HepG2 (cell line): ENCODE measurements around the gene RASSF8. TPM values are rescaled to one million over a fixed set of nuclear protein-coding genes. Genes with fewer than 3 reads are reported as not detected.

Source experiments
- ATAC-seq: fragments of 200-7000 bp; cut with Tn5 transposase; 3 replicates; pipeline ENCODE4 v1.9.1; 2020; ENCODE audit warnings: mild to moderate bottlenecking, moderate library complexity
- BruUV-seq: library from RNA; stranded (reverse); fragments of 400-500 nt; replicated peaks from 2 replicates; lab custom pipeline; 2021; lab: Mats Ljungman, UMichigan
- CTCF ChIA-PET: fragments of 300-600 bp; formaldehyde crosslinking; extraction: SDS; loops from one replicate; lab custom pipeline; 2021; ENCODE audit warnings: low total read pairs, inconsistent platforms, low intra/inter-chr PET ratio; lab: Yijun Ruan, JAX
- POLR2A ChIA-PET: fragments of 350-600 bp; sonication (Branson Sonifier 250); formaldehyde crosslinking; loops from one replicate; lab custom pipeline; 2020; ENCODE audit warnings: antibody characterized with exemption, inconsistent platforms; lab: Yijun Ruan, JAX
- DNase-seq: peaks from one replicate; pipeline ENCODE4 v3.0.0-alpha.2; 2015; ENCODE audit warnings: low spot score
- FAIRE-seq: peaks from 3 replicates; lab custom pipeline; 2011; peaks lifted over from hg19 to GRCh38; lab: Jason Lieb, UNC
- H2AFZ ChIP-seq: one replicate; pipeline ENCODE4 v1.6.1; 2011; ENCODE audit warnings: low read length, inconsistent platforms
- H3K27ac ChIP-seq: fragments of 300-600 bp; 3 replicates; pipeline ENCODE4 v1.8.0; 2011; ENCODE audit warnings: mixed run types, mild to moderate bottlenecking, mixed read lengths, low read length, inconsistent platforms; ENCODE audit not compliant: insufficient read depth; ENCODE audit errors: extremely low read length
- H3K27me3 ChIP-seq, 2 experiments: fragments of 200-600 bp in 1 of 2; 2 replicates in 1 of 2; 3 replicates in 1 of 2; pipeline versions ENCODE4 v1.6.0 to v1.8.0; 2011; ENCODE audit warnings: low read length in 2 of 2, mild to moderate bottlenecking in 2 of 2, moderate library complexity in 2 of 2, inconsistent platforms in 1 of 2; ENCODE audit not compliant: insufficient read depth in 2 of 2, control insufficient read depth in 1 of 2
- H3K36me3 ChIP-seq, 2 experiments: fragments of 200-600 bp in 1 of 2; replicated peaks in 1 of 2; 2 replicates in 1 of 2; 3 replicates in 1 of 2; pipeline versions ENCODE4 v1.5.1 to v1.8.0; 2011; ENCODE audit warnings: low read length in 2 of 2, inconsistent platforms in 1 of 2; ENCODE audit not compliant: insufficient read depth in 2 of 2, control insufficient read depth in 1 of 2
- H3K4me1 ChIP-seq: 2 replicates; pipeline ENCODE4 v1.5.1; 2012; ENCODE audit warnings: low read length, inconsistent platforms; ENCODE audit not compliant: insufficient read depth
- H3K4me2 ChIP-seq: 2 replicates; pipeline ENCODE4 v1.6.0; 2011; ENCODE audit warnings: low read depth, low read length, inconsistent platforms
- H3K4me3 ChIP-seq, 3 experiments: fragments of 200-600 bp in 1 of 3; sonication (generic), shearing (Covaris generic) in 1 of 3; replicated peaks in 1 of 3; 2 replicates each; pipeline ENCODE4 v1.5.1; 2011 to 2016; ENCODE audit warnings: low read length in 3 of 3, inconsistent platforms in 2 of 3, low read depth in 2 of 3, mild to moderate bottlenecking in 2 of 3, control low read depth in 1 of 3, mixed read lengths in 1 of 3; ENCODE audit not compliant: insufficient read depth in 1 of 3
- H3K79me2 ChIP-seq: one replicate; pipeline ENCODE4 v1.6.1; 2011; ENCODE audit warnings: low read length, inconsistent platforms; ENCODE audit not compliant: insufficient read depth
- H3K9ac ChIP-seq: 2 replicates; pipeline ENCODE4 v1.6.0; 2011; ENCODE audit warnings: mild to moderate bottlenecking, low read depth, low read length, inconsistent platforms; ENCODE audit not compliant: insufficient read depth
- H3K9me3 ChIP-seq: 2 replicates; pipeline ENCODE4 v1.5.1; 2012; ENCODE audit warnings: mild to moderate bottlenecking, low read length
- H4K20me1 ChIP-seq: 2 replicates; pipeline ENCODE4 v1.6.0; 2011; ENCODE audit warnings: inconsistent platforms, mild to moderate bottlenecking, low read length, moderate library complexity; ENCODE audit not compliant: insufficient read depth
- DBP ChIP-seq: sonication (generic); formaldehyde crosslinking; IDR thresholded peaks from 2 replicates; pipeline ENCODE4 v1.4.0; 2020; ENCODE audit warnings: missing genetic modification reagents; ENCODE audit errors: not compliant biosample characterization
- HOXA5 ChIP-seq: sonication (generic); formaldehyde crosslinking; IDR thresholded peaks from 2 replicates; pipeline ENCODE4 v1.4.0; 2020; ENCODE audit warnings: missing genetic modification reagents
- MED1 ChIP-seq: sonication (generic); formaldehyde crosslinking; IDR thresholded peaks from 2 replicates; pipeline ENCODE4 v1.4.0; 2020; ENCODE audit warnings: missing genetic modification reagents
- MYPOP ChIP-seq: sonication (generic); formaldehyde crosslinking; IDR thresholded peaks from 2 replicates; pipeline ENCODE4 v1.8.1; 2023; ENCODE audit warnings: mild to moderate bottlenecking, moderate library complexity, missing genetic modification reagents
- NAIF1 ChIP-seq: sonication (generic); formaldehyde crosslinking; IDR thresholded peaks from 2 replicates; pipeline ENCODE4 v1.5.0; 2020; ENCODE audit warnings: mild to moderate bottlenecking, missing genetic modification reagents, borderline replicate concordance
- POLR2AphosphoS5 ChIP-seq: IDR thresholded peaks from 2 replicates; pipeline ENCODE4 v1.6.1; 2012; ENCODE audit warnings: low read depth, low read length
- RNF2 ChIP-seq: fragments of 450-650 bp; conservative IDR thresholded peaks from 2 replicates; pipeline ENCODE4 v1.6.1; 2016; ENCODE audit warnings: low read depth
- THRA ChIP-seq: sonication (generic); formaldehyde crosslinking; IDR thresholded peaks from 2 replicates; pipeline ENCODE4 v1.4.0; 2020; ENCODE audit warnings: missing genetic modification reagents, borderline replicate concordance
- ZBTB14 ChIP-seq: sonication (generic); formaldehyde crosslinking; IDR thresholded peaks from 2 replicates; pipeline ENCODE4 v1.4.0; 2020; ENCODE audit warnings: missing genetic modification reagents
- ZNF225 ChIP-seq: sonication (generic); formaldehyde crosslinking; IDR thresholded peaks from 2 replicates; pipeline ENCODE4 v1.4.0; 2020; ENCODE audit warnings: mild to moderate bottlenecking, missing genetic modification reagents
- ZNF33B ChIP-seq: sonication (generic); formaldehyde crosslinking; IDR thresholded peaks from 2 replicates; pipeline ENCODE4 v1.5.1; 2020; ENCODE audit warnings: mild to moderate bottlenecking, missing genetic modification reagents
- ZNF615 ChIP-seq: sonication (generic); formaldehyde crosslinking; IDR thresholded peaks from 2 replicates; pipeline ENCODE4 v1.5.0; 2020; ENCODE audit warnings: mild to moderate bottlenecking, missing genetic modification reagents, borderline replicate concordance
- ZNF75D ChIP-seq: sonication (generic); formaldehyde crosslinking; IDR thresholded peaks from 2 replicates; pipeline ENCODE4 v1.8.1; 2023; ENCODE audit warnings: missing genetic modification reagents, mild to moderate bottlenecking, borderline replicate concordance
- WGBS: methylation state at CpG from one replicate; pipeline ENCODE4 v1.1.6; 2017; ENCODE audit warnings: low lambda C conversion rate; 5-methylcytosine and 5-hydroxymethylcytosine counted together
- in situ Hi-C: cut with HindIII; loops from 2 replicates; pipeline ENCODE4 v1.10.0; 2017; ENCODE audit warnings: low pct_unique_long_range_greater_than_20kb; ENCODE audit not compliant: extremely low pct_ligation_motif_present
- intact Hi-C: fragments of 100-400 bp; cut with micrococcal nuclease; formaldehyde crosslinking; loops from one replicate; pipeline ENCODE4 v1.10.0; 2022; ENCODE audit not compliant: unreplicated experiment
- polyA plus RNA-seq, 8 experiments: library from polyadenylated mRNA; depleted of rRNA in 3 of 8; stranded (reverse) in 7 of 8; unstranded in 1 of 8; fragments of >200 nt; fragmentation: Illumina TruSeq in 4 of 8; extraction: Trizol in 4 of 8; gene quantifications; 2 replicates each; pipeline versions ENCODE4 v1.2.1 to v1.2.3, GENCODE V29; 2011 to 2016; ENCODE audit warnings: low read depth in 4 of 8, missing spikeins in 1 of 8, mixed read lengths in 1 of 8; ENCODE audit not compliant: insufficient read depth in 1 of 8
- total RNA-seq, 5 experiments: library from RNA; depleted of rRNA; stranded (reverse); fragments of >200 nt; fragmentation: Illumina TruSeq; extraction: Trizol; gene quantifications; 2 replicates each; pipeline ENCODE4 v1.2.3, GENCODE V29; 2016; ENCODE audit warnings: low read depth in 1 of 5

Gene RASSF8
- total and polyA plus RNA-seq, 2 of the 13 experiments (the other 11 are each of a cell fraction or from before 2014, with no cell fraction given) = 0.82 to 9.2 TPM

- no peak for DNase-seq
- no peak for TF ChIP-seq ZNF33B (CRISPR knock-in tag)
- no peak for TF ChIP-seq MED1 (CRISPR knock-in tag)
- TF ChIP-seq RNF2 = no peak
- no peak for TF ChIP-seq ZNF615
- no peak for TF ChIP-seq POLR2AphosphoS5
- TF ChIP-seq MYPOP = no peak
- TF ChIP-seq ZNF225 (CRISPR knock-in tag) = no peak
- Histone ChIP-seq H4K20me1 (no peaks in the 10 kb centered on the region), H3K4me1 (no peaks in the 10 kb centered on the region), H3K4me3 (no peak overlapping the region), H2AFZ (no peak overlapping the region), H3K27me3 (no peaks in the 10 kb centered on the region), H3K27ac (no peak overlapping the region), H3K9ac (no peak overlapping the region), H3K79me2 (no peaks in the 10 kb centered on the region), H3K36me3 (no peaks in the 10 kb centered on the region), H3K4me2 (no peak overlapping the region), H3K9me3 (no peaks in the 10 kb centered on the region)
- no TSS peak for BruUV-seq
- ATAC-seq = no peak
- ChIA-PET POLR2A (no interaction called here), CTCF (interaction anchor here (2.0 kb wide), 1 partner anchor 594 kb away, joined by 17 read pairs; no protein-coding TSS in a partner anchor)
- WGBS = 25% methylated on average over 3 of the region's 3 CpGs
- FAIRE-seq = no peak
- intact Hi-C loops = no loop called here
- in situ Hi-C loops = no loop called here
These were observed 71.9 kb downstream of the RASSF8 start for GRCh38 chr12:26030371-26030770.

GRCh38 chr12:26031318-26031717 is 72.8 kb downstream of the RASSF8 start:
- Histone ChIP-seq H3K4me1 (no peaks in the 10 kb centered on the region), H2AFZ (no peak overlapping the region), H3K79me2 (no peaks in the 10 kb centered on the region), H3K9me3 (no peaks in the 10 kb centered on the region), H3K27me3 (no peaks in the 10 kb centered on the region), H4K20me1 (no peaks in the 10 kb centered on the region), H3K4me2 (no peak overlapping the region), H3K9ac (no peak overlapping the region), H3K4me3 (no peak overlapping the region)
- BruUV-seq = no TSS peak
- POLR2A ChIA-PET = no interaction called here
- ATAC-seq = no peak
- DNase-seq = no peak
- intact Hi-C loops = no loop called here
- 28% methylated on average over 2 of the region's 2 CpGs for WGBS
- CTCF ChIA-PET = no interaction called here
- FAIRE-seq = no peak
- no peak for TF ChIP-seq HOXA5
- no peak for TF ChIP-seq THRA (CRISPR knock-in tag)
- no peak for TF ChIP-seq NAIF1 (CRISPR knock-in tag)
- no peak for TF ChIP-seq MYPOP
- no peak for TF ChIP-seq ZNF75D (CRISPR knock-in tag)
- no peak for TF ChIP-seq ZNF615
- TF ChIP-seq DBP (CRISPR knock-in tag) = no peak
- TF ChIP-seq ZBTB14 (CRISPR knock-in tag) = no peak
- TF ChIP-seq, all 625 proteins: peak for 0
- Histone ChIP-seq H3K36me3 (no peaks in the 10 kb centered on the region), H3K27ac (no peak overlapping the region)
- in situ Hi-C loops = no loop called here
